Measurements from ENCODE around the gene ENAH.

ENAH gene

DNA sequence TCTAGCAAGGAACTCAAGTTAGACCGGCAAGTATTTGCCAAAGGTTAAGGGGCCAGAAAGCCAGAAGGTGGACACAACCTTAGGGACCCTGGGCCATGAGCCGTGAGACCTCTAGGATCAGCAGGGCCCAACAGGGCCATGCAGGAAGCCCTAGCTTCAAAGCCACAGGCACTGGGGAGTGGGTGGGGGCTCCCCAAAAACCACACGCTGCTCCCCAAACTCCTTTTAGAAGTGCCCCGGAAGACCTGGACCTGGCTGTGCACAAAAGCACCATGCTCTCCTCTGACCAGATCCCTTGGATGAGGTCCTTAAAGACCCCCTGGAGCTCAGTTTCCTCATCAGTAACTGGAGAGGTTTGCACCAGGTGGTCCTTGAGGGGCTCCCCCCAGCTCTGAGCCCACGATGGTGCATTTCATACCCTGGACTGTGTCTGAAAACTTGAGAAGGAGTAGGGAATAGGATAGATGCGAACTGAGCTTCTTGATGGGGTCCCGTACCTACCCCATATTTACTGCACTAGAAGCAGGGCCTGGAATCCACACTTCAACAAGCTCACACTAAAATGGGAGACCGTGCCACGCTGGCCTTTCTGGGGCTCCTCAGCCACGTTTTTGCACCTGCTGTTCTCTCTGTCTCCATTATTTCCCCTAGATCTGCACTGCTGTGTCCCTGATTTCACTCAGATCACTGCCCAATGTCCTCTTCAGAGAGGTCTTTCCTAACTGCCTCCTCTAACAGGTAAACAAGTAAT lies 184.5 kb downstream of the ENAH start:
- DNase-seq = no peak

DNA sequence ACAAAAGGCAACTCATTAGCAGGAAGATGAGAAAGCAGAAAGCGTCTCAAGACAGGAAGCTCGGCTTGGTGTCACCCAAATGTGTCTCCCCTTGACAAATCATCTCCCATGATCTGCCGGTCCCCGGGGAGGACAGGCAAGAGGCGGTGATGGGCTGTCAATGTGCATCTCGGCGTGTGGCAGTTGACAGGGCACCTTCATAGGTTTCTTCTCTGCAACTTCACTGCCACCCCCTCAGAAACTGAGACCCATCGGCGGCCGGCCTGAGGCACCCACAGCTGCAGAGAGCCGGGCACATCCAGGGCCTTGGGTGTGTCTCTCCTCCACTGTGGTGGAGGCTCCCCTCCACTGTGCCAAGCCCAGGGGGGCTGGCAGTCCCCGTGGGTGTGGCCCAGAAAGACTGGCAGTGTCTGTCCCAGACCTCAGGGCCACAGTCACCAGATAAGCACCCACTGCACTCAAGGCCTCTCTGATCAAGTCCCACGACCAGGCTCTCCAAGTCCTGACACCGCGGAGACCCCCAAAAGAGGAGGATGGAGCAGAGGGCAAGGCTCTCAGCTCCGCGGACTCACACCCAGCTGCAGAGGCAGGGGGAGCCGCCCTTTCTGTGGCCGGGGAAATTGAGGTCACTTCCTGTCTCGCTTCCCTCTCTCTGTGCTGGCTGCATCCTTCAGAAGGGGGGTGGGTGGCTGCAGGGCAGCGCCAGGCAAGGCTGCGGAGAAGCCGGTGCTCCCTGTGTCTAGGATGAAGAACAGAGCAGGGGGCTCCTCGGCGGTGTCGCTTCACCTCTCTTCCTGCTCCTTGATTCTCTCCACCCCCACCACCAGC lies 185.5 kb downstream of the ENAH start:
- no peak for DNase-seq

GRCh38 chr1:225466848-225467192 lies 186.1 kb downstream of the ENAH start:
- no peak for DNase-seq

DNA sequence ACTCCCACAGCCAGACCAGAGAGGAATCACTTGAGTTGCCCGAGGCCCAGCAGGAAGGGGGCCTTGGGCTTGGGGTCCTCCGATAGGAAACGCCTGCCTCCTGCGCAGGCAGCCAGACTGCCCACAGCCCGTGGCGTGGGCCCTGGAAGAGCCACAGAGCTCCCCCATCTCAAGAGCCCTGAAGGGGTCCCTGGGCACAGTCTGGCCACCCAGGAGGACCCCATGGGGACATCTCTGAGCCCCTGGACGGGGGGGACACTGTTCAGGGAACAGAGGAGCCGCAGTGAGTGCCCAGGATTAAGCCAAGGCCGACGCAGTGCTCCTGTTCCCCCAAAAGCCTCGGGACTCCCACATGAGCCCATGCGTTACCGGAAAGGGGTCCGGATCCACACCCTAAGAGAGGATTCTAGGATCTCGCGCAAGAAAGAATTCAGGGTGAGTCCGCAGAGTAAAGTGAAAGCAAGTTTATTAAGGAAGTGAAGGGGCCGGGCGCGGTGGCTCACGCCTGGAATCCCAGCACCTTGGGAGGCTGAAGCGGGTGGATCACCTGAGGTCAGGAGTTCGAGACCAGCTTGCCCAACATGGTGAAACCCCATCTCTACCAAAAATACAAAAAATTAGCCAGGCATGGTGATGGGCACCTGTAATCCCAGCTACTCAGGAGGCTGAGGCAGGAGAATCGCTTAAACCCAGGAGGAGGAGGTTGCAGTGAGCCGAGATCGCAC lies 187.0 kb downstream of the ENAH start:
- DNase-seq = no peak

DNA sequence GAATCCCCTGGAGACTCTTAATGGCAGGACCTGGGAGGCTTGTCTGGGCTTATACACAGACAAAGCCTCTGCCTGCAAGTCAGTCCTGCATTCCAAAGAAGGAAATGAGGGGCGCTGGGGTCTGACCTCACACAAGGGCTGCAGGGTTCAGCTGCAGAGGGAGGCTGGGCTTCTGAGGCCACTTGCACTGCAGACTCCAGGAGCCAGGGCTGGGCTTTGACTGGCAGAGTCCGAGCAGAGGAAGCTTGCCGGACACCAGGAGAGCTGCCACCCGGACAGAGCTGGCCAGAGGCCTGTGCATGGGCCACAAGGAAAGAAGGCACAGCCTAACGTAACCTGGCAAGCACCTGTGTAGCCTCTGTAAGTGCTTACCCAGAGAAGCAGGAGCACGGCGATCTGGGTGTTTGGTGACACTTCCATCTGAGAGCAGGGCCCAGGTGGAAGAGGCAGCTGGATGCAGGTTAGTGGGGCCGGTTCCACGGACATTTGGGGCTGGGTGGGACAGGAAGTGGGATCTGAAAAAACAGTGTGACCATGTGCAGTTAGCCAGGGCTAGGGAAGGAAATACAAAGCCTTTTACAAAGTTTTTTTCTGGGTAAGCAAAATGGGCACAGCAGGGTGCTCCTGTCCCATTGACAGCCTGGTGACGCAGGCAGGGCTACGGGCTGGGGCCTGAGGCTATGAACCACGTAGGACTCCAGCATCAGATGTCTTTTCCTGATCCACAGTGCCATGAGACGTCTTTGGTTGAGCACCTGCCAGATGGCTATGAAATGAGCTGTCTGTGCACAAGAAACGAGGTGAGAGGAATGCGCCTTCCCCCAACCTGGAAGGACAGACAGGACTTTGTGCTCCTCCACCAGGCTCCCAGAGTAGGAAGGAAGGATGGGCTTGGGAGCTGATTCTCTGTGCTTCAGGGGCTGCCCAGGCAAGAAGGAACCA lies 187.8 kb downstream of the ENAH start:
- DNase-seq = no peak

GRCh38 chr1:225462714-225463574 lies 190.0 kb downstream of the ENAH start:
- DNase-seq = no peak

DNA sequence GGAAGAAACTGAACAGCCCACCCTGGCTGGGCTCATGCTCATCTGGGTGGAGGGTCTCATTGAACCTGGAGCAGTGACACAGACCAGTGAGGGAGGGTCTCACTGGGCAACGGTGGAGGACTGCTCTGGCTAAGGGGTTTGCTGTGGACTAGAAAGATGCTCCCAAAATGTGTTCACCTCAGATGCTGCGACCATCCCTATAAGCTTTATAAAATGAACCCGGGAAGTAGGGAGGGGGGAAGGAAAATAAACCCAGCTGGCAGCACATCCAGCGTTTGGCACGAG lies 190.6 kb downstream of the ENAH start:
- DNase-seq = no peak

DNA sequence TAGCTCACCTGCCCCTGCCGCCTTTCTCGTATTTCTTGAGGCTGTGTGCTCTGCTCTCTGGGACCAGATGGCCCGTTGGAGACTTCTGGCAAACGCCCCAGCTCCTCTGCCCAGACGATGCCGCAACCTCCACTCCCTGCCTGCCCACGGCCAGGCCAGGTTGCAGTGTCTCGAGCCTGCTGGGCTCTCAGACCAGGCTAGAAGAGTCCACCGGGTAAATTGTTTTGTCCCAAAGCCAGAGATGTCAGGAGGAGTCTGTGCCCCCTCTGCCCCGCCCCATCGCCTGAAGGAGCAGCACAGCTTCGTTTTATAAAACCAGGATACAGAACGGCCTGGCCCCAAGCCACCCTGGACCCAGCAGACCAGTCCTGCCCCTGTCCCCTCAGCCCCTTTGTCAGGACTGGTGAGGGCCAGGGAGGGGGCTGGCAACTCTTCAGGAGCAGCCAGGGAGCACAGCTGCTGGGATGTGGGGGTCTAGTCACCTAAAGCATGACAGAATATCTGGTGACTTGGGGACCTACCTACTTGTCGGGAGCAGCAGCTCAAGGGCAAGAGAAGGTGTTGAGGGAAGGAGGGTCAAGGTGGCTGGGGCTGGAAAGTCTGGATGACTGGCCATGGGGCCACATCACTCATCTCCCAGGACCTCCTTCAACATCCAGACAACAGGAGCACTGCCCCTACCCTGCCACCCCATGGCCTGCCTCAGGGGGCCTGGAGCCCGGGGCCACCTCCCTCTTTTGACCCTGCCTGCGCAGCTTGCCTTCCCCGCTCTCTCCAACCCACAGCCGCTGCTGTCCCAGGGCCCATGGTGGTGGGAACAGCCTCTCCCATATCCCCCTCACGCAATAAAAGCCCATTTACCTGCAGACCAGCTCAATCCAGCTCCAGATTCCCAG lies 191.1 kb downstream of the ENAH start:
- no peak for DNase-seq

- no peak for DNase-seq
These were observed 192.0 kb downstream of the ENAH start for GRCh38 chr1:225460737-225461532.

DNA sequence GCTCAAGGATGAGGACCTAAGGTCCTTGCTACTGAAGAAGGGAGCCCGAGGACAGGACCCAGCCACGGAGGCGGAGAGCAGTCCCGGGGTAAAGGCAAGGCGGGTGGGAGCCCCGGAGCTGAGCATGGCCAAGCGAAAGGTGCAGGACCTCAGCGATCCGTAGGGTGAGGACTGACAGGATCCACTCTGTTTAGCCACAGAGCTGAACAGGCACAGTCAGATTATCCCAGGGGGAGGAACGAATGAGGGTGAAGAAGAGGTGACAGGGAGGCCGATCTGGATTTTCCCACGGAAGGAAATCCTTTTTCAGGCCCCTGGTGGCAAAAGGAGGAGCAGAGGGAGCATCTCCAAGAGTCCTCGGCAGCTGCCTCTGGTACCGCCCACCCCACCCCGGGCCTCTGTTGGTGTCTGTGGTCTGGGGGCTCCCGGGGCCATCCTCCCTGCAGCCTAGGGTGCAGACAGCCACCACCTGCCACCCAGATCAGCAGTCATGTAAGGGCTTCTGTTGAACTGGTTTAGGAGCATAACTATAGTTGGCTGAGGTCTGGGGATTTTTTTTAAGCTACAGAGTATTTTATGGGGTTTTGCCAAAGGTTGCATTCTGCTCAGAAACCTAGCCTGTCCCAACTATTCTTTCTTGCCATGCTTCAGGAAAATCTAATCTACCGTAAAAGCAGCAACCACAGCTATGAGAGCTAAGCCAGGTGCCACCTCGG lies 192.7 kb downstream of the ENAH start:
- DNase-seq = no peak

DNA sequence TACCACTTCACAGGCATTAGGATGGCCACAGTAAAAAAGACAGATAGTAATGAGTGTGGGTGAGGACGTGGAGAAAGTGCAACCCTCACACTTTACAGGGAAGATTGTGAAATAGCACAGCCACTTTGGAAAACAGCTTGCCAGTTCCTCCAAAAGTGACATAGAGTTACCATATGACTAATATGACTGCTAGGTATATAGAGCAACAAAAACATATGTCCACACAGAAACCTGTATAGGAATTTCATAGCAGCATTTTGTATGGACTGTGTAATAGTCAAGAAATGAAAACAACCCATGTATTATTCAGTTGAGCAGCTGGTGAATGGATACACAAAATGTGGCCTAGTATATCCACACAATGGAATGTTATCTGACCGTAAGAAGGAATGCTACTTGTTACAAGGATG lies 194.7 kb downstream of the ENAH start:
- DNase-seq = no peak

GRCh38 chr1:225454733-225455132 lies 198.2 kb downstream of the ENAH start:
- no peak for DNase-seq

DNA sequence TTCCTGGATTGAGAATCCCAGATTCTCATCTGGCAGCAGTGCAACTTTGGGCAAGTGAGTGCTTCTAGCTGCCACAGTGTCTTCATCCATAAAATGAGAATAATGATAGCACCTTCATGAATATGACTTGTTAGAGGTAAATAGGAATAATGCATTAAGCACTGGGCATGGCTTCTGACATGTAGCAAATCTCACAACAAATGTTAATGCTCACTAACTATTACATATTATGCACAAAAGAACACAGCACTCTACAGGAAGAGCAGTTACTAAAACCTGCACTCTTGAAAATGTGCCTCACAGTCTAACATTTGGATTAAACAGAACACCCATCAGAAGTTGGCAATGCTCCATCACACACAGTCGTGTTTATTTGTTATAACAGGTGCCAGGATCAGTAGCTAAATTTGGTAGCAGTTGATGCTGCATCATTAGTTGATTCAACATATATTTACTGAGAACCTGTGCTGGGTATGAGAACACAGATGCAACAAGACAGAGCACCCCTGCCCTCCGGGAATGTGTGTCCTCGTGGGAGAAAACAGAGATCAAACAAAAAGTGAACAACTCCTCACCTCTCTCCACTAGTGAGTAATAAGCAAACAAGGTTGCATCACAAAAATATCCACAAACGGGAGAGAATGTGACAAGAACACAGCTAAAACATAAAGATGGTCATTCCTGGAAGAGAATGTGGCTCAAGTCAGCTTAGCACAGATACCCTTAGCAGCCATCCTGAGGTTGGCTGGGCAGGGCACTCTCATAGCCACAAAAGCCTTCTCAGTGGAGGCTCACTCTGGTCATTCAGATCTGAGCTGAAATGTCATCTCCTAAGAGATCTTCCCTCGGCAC lies 198.9 kb downstream of the ENAH start:
- no peak for DNase-seq

GRCh38 chr1:225451840-225452515 lies 200.9 kb downstream of the ENAH start:
- no peak for DNase-seq

DNA sequence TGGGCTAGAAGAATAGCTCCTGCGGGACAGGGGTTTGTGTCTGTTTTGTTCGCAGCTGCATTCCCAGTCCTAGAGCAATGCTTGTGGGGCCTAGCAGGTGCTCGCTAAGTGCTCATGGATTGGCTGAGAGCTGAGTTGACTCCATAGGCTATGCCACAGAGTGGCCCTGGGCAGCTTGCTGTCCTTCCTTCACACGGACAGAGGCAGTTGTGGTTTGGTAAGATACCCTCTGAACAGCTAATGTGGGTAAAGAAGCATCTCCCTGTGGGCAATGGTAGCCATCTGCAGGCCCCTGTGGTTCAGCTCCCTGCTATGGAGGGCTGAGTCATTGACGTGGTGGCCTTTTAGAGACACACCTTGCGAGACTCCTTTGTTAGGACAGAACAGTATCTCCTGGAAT lies 201.6 kb downstream of the ENAH start:
- DNase-seq = no peak

DNA sequence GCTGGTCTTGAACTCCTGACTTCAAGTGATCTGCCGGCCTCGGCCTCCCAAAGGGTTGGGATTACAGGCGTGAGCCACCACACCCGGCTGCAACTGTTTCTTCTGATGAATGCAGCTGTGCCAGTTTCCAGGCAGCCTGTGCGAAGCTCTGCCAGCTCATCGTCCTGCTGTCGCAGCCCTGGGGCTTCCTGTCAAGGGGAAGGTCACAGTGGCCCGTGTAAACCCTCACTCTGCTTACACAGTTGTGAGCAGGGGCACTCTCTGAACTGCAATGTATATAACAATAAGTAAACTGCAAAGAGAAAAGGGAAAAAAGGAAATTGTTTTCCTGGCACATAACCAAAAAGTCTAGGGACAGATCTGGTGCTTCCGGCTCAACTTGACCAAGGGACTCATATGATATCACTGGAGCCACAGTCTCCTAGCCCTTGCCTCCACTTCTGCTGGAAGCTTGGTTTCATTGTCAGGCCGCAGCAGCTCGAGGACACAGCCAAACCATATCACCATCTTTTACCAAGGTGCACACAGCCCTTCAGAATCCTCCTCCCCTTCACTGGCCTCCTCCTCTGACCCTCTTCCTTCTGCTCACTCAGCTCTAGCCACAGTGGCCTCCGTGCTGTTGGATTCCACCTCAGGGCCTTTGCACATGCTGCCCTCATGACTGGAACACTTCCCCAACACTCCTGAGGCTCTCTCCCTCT lies 202.3 kb downstream of the ENAH start:
- DNase-seq = no peak

- no peak for DNase-seq
These were observed 203.1 kb downstream of the ENAH start for GRCh38 chr1:225449774-225450173.

Data from GOT3 (cell line).